Measurements from ENCODE around the gene NELL2.

DNA sequence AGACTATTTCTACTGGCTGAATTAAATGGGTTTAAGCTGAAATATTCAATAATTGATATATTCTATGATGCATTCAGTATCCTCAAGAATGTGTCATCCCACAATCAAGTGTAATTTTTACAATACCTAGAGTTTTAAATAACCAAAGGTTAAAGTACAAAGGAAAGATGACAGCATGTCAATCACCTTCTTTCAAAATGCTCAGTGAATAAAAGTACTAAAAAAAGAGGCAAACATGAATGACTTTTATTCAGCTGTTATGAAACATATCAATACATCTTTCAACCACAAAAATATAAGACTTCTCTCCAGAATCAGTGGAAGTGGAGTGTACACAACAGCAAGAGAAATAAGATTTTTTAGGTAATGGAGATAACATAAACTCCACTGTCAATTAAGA is 72.0 kb downstream of the NELL2 start:
- TF ChIP-seq POLR2A (IDR thresholded peaks at IDR 0.05; ENCODE audit: low read length) (no peak), GATA1 (IDR thresholded peaks at IDR 0.05; ENCODE audit: low read depth, low read length) (no peak)

All from erythroblast (primary cell).